ENCODE results near the gene HCST.
A peak's percentile ranks its signal among the peaks of the same experiment; 100 is the strongest.

HCST gene

GRCh38 chr19:35901854-35902661, at the start of gene HCST:
HCST (plus strand) TSS chr19:35902529; CDS start chr19:35902594, 65 bp downstream.
- no peak for DNase-seq

- no peak for DNase-seq
Observed at GRCh38 chr19:35853038-35853756, 49.1 kb upstream of the HCST start.

DNA sequence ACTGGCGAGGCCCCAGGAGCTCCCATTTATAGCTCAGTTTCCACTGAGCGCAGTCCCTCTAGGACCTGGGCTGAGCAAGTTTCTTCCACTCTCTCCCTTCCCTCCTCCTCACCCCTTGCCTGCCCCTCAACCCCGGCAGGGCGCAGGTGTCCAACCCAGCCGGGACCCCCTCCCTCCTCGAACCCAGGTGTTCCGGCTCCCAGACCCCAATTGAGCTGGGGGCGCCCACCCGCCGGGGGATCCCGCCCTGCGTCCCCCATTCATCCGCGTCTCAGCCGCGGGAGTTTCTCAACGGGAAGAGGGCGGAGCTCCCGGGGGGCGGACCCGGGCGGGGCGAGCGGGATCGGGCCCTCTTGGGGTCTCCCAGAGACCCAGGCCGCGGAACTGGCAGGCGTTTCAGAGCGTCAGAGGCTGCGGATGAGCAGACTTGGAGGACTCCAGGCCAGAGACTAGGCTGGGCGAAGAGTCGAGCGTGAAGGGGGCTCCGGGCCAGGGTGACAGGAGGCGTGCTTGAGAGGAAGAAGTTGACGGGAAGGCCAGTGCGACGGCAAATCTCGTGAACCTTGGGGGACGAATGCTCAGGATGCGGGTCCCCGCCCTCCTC, 45.7 kb upstream of the HCST start, which contains the start of gene KIRREL2:
Gene KIRREL2 (plus strand): TSS at position 366 of the 604 bp plus-strand sequence. CDS start 209 bp downstream, at position 575.
- DNase-seq, result peak; percentile 67

- DNase-seq, result no peak
Observed at GRCh38 chr19:35858311-35858710, 44.0 kb upstream of the HCST start.

DNA sequence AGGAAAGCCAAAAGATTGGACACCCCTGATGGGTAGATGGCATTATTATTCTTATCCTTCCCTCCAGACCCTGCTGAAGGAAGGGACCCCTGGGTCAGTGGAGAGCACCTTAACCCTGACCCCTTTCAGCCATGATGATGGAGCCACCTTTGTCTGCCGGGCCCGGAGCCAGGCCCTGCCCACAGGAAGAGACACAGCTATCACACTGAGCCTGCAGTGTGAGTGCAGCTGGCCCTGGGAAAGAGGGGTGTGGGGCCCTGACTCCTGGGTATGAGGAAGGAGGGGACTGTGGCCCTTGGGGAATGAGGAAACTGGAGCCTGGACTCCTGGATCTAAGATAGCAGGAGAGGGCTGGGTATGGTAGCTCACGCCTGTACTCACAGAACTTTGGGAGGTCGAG, 42.9 kb upstream of the HCST start:
- DNase-seq, result no peak

- no peak for DNase-seq
Observed at GRCh38 chr19:35860436-35860817, 41.9 kb upstream of the HCST start.

- DNase-seq, result no peak
Observed at GRCh38 chr19:35860818-35861639, 41.3 kb upstream of the HCST start.

- no peak for DNase-seq
Observed at GRCh38 chr19:35861640-35862160, 40.6 kb upstream of the HCST start.

- DNase-seq, result no peak
Observed at GRCh38 chr19:35862528-35862927, 39.8 kb upstream of the HCST start.

DNA sequence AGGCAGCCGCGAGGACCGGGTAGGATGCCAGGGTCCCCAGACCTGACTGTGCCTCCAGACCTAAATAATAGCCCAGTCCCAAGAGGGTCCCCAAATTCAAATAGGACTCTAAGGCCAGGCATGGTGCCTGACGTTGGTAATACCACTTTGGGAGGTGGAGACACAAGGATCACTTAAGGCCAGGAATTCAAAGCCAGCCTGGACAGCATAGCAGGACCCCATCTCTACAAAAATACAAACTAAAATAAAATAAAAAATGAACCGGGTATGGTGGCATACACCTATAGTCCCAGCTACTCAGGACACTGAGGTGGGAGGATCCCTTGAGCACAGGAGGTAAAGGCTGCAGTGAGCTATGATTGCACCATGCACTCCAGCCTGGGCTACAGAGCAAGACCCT, 39.3 kb upstream of the HCST start:
- DNase-seq, result no peak

- peak; percentile 96 for DNase-seq
Observed at GRCh38 chr19:35868172-35868822, 34.0 kb upstream of the HCST start, which contains the start of gene APLP1. APLP1 (plus strand) TSS chr19:35868574; CDS start chr19:35868637, 63 bp downstream.

GRCh38 chr19:35868823-35869326, 33.5 kb upstream of the HCST start:
- peak; percentile 66 for DNase-seq

GRCh38 chr19:35869327-35870123, 32.8 kb upstream of the HCST start:
- DNase-seq, result peak; percentile 99

- DNase-seq, result peak; percentile 96
Observed at GRCh38 chr19:35870124-35870736, 32.1 kb upstream of the HCST start.

DNA sequence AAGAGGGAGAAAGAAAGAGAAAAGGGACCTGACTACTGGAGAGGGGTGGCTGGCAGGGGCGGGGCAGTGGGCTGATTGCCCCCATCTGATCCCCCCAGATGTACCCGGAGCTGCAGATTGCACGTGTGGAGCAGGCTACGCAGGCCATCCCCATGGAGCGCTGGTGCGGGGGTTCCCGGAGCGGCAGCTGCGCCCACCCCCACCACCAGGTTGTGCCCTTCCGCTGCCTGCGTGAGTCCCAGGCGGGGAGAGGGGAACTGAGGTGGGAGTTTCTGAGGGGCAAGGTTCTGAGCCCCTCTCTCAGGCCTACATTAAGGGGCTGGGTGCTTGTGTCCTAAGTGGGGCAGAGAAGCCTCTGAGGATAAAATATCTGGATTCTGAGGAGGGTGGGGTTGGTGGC, 31.5 kb upstream of the HCST start:
- no peak for DNase-seq

DNA sequence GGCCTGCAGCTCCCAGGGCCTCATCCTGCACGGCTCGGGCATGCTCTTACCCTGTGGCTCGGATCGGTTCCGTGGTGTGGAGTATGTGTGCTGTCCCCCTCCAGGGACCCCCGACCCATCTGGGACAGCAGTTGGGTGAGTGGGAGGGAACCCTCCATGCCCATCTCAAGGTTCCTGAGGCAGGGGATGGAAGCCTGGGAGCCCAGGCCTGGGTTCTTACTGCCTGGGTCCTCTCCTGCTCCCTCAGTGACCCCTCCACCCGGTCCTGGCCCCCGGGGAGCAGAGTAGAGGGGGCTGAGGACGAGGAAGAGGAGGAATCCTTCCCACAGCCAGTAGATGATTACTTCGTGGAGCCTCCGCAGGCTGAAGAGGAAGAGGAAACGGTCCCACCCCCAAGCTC, 30.7 kb upstream of the HCST start:
- no peak for DNase-seq

GRCh38 chr19:35872180-35872579, 30.1 kb upstream of the HCST start:
- DNase-seq, result no peak

- no peak for DNase-seq
Observed at GRCh38 chr19:35874392-35874930, 27.9 kb upstream of the HCST start.

GRCh38 chr19:35879068-35879467, 23.3 kb upstream of the HCST start:
- no peak for DNase-seq

DNA sequence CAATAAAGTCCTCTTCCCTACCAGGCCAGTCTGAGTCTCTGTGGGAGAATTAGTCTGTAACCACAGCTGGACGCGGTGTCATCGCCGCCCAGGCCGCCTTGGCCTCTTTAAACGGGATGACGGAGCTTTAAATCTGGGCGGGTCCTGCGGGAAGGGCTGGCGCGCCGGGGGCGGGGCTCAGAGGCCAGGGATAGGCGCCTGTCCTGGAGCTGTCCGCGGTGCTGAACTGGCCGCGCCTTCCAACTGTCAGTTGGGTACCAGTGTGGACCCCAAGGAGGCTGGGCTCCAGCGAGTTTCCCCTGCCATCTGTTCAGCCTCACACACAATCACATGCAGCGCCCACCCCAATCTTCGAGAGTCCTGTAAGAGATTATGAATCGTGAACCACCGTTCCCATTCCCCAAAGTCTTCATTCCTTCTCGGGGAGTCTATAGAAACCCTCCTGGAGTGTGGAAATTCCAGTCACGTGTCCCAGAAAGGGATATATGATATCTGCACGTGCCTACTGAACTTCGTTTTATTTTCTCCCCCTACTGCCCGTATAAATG, 22.5 kb upstream of the HCST start:
- peak; percentile 55 for DNase-seq
